Endothelial cell of umbilical vein (primary cell): ENCODE measurements around the gene MAEL. TPM values are rescaled to one million over a fixed set of nuclear protein-coding genes. Genes with fewer than 3 reads are reported as not detected.

Experiments
- BruUV-seq: library from RNA; stranded (reverse); fragments of 400-500 nt; replicated peaks from 2 replicates; lab custom pipeline; 2021; lab: Mats Ljungman, UMichigan
- CTCF ChIA-PET: fragments of 300-600, 350-600 bp; sonication (Branson Sonifier 250); formaldehyde crosslinking; loops from one replicate; lab custom pipeline; 2021; ENCODE audit warnings: antibody characterized with exemption, inconsistent platforms; lab: Charles Lee
- POLR2A ChIA-PET: fragments of 300-600, 350-600 bp; sonication (Branson Sonifier 250); formaldehyde crosslinking; loops from one replicate; lab custom pipeline; 2021; ENCODE audit warnings: antibody characterized with exemption, inconsistent platforms; lab: Charles Lee
- DNase-seq: peaks from one replicate; pipeline ENCODE4 v3.0.0-alpha.2; 2011; ENCODE audit warnings: low read depth, low spot score
- FAIRE-seq: peaks from 2 replicates; lab custom pipeline; 2011; peaks lifted over from hg19 to GRCh38; lab: Jason Lieb, UNC
- H2AFZ ChIP-seq: 2 replicates; pipeline ENCODE4 v1.6.0; 2012; ENCODE audit warnings: low read depth, low read length, control low read depth, inconsistent platforms
- H3K27ac ChIP-seq: 2 replicates; pipeline ENCODE4 v1.5.1; 2011; ENCODE audit warnings: low read depth, mild to moderate bottlenecking, control low read depth, low read length, moderate library complexity; ENCODE audit not compliant: insufficient read depth
- H3K27me3 ChIP-seq, 2 experiments: 2 replicates each; pipeline versions ENCODE4 v1.6.0 to v1.6.1; 2011; ENCODE audit warnings: low read length in 2 of 2, mixed read lengths in 1 of 2; ENCODE audit not compliant: control insufficient read depth in 2 of 2, insufficient read depth in 2 of 2
- H3K36me3 ChIP-seq, 2 experiments: 2 replicates in 1 of 2; 3 replicates in 1 of 2; pipeline ENCODE4 v1.5.1; 2011; ENCODE audit warnings: low read length in 2 of 2, mild to moderate bottlenecking in 1 of 2, moderate library complexity in 1 of 2; ENCODE audit not compliant: control insufficient read depth in 2 of 2, insufficient read depth in 2 of 2; ENCODE audit errors: extremely low read depth in 1 of 2
- H3K4me1 ChIP-seq: 3 replicates; pipeline ENCODE4 v1.5.1; 2011; ENCODE audit warnings: mild to moderate bottlenecking, low read length; ENCODE audit not compliant: control insufficient read depth, insufficient read depth; ENCODE audit errors: extremely low read depth
- H3K4me2 ChIP-seq: 2 replicates; pipeline ENCODE4 v1.6.1; 2011; ENCODE audit warnings: low read length, control low read depth, mixed read lengths; ENCODE audit not compliant: insufficient read depth
- H3K4me3 ChIP-seq, 3 experiments: fragments of 200-600 bp in 1 of 3; sonication (generic), shearing (Covaris generic) in 1 of 3; replicated peaks in 1 of 3; 2 replicates each; pipeline ENCODE4 v1.5.1; 2011 to 2016; ENCODE audit warnings: control low read depth in 3 of 3, low read length in 3 of 3, mild to moderate bottlenecking in 2 of 3, inconsistent platforms in 1 of 3, low read depth in 1 of 3, moderate library complexity in 1 of 3; ENCODE audit not compliant: insufficient read depth in 1 of 3
- H3K79me2 ChIP-seq: 2 replicates; pipeline ENCODE4 v1.6.0; 2012; ENCODE audit warnings: low read length, inconsistent platforms; ENCODE audit not compliant: control insufficient read depth, insufficient read depth
- H3K9ac ChIP-seq: replicated peaks from 2 replicates; pipeline ENCODE3; 2011; ENCODE audit warnings: low read length, control low read depth; ENCODE audit not compliant: insufficient read depth; ENCODE audit errors: extremely low read depth
- H3K9me1 ChIP-seq: replicated peaks from 3 replicates; pipeline ENCODE4 v1.6.0; 2011; ENCODE audit warnings: mild to moderate bottlenecking, low read length; ENCODE audit not compliant: control insufficient read depth, insufficient read depth; ENCODE audit errors: extremely low read depth
- H3K9me3 ChIP-seq: replicated peaks from 2 replicates; pipeline ENCODE4 v1.5.1; 2012; ENCODE audit warnings: low read length, inconsistent platforms; ENCODE audit not compliant: control insufficient read depth, insufficient read depth
- H4K20me1 ChIP-seq: replicated peaks from 2 replicates; pipeline ENCODE3; 2011; ENCODE audit warnings: mild to moderate bottlenecking, low read length; ENCODE audit not compliant: control insufficient read depth, insufficient read depth; ENCODE audit errors: extremely low read depth
- EZH2 ChIP-seq: IDR thresholded peaks from 2 replicates; pipeline ENCODE4 v1.6.1; 2012; ENCODE audit warnings: borderline replicate concordance, low read depth, mild to moderate bottlenecking, moderate library complexity, low read length, inconsistent platforms; ENCODE audit not compliant: severe bottlenecking
- FOS ChIP-seq: IDR thresholded peaks from 2 replicates; pipeline ENCODE4 v1.6.1; 2011; ENCODE audit warnings: mild to moderate bottlenecking, low read length, moderate library complexity, borderline replicate concordance; ENCODE audit not compliant: insufficient read depth
- GATA2 ChIP-seq: IDR thresholded peaks from 2 replicates; pipeline ENCODE4 v1.7.0; 2011; ENCODE audit warnings: low read depth, mild to moderate bottlenecking, moderate library complexity, mixed read lengths, low read length; ENCODE audit not compliant: insufficient read length, insufficient read depth
- MYC ChIP-seq: IDR thresholded peaks from one replicate; pipeline ENCODE4 v1.6.1; 2011; ENCODE audit warnings: mild to moderate bottlenecking, low read depth, low read length
- POLR2A ChIP-seq: IDR thresholded peaks from 2 replicates; pipeline ENCODE4 v1.6.1; 2012; ENCODE audit warnings: low read depth, mild to moderate bottlenecking, control low read depth, low read length
- POLR2AphosphoS5 ChIP-seq: IDR thresholded peaks from 2 replicates; pipeline ENCODE4 v1.6.1; 2012; ENCODE audit warnings: low read depth, mild to moderate bottlenecking, control low read depth, low read length, moderate library complexity; ENCODE audit not compliant: insufficient read depth
- dilution Hi-C: fragments of 300-500 bp; cut with MboI; formaldehyde crosslinking; loops from one replicate; pipeline ENCODE4 v1.15.0; 2019; ENCODE audit warnings: low sequenced_read_pairs; ENCODE audit not compliant: extremely low pct_ligation_motif_present
- intact Hi-C: fragments of 100-400 bp; cut with micrococcal nuclease; formaldehyde crosslinking; loops from one replicate; pipeline ENCODE4 v1.10.0; 2022
- polyA plus RNA-seq, 4 experiments: library from polyadenylated mRNA; depleted of rRNA in 3 of 4; stranded (reverse) in 3 of 4; unstranded in 1 of 4; fragments of >200 nt; gene quantifications; 2 replicates each; pipeline versions ENCODE4 v1.2.1 to v1.2.3, GENCODE V29; 2011 to 2012; ENCODE audit warnings: missing spikeins in 1 of 4
- total RNA-seq: library from RNA; stranded (reverse); gene quantifications from 2 replicates; pipeline ENCODE4 v1.2.3, GENCODE V29; 2021
- TF ChIP-seq, protein P1 (sequence below), 2 donors: IDR thresholded peaks; 1 replicate in 1 of 2; 2 replicates in 1 of 2; pipeline ENCODE4 v1.5.1; 2011; ENCODE audit warnings: low read length in 2 of 2, mild to moderate bottlenecking in 2 of 2, moderate library complexity in 2 of 2, control low read depth in 1 of 2, inconsistent platforms in 1 of 2, low read depth in 1 of 2; ENCODE audit not compliant: insufficient read depth in 1 of 2; ENCODE audit errors: extremely low read depth in 1 of 2

The MAEL gene
- total and polyA plus RNA-seq, 2 donors (not counting 3 experiments of a cell fraction or from before 2014, with no cell fraction given): 0.04 TPM; not detected in 1

DNA sequence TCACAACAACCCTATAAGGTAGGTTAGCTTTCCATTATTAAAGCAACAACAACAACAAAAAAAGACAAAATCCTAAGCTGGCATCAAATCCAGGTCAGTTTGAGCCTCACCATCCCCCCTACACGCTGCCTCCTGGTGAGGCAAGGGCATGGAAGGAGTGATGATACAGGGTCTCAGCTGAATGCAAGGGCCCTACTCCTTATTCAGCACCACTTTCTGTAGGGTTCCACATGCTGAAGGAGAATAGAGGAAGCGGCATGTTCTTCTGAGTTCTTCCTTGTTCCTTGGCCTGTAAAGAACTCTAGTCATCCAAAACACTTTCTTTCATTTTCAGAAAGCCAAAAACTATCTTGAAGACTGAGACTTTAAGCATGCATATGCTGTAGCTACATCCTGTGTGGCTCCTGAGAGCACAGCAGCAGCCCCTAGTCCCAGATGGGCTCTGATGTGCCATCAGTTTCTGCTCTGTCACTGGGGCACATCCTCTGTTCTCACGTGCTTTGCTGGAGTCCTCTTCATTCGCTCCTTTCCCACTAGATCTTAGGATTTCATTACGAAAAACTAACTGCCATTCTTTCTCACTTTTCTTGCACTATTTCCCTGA, 19.9 kb upstream of the MAEL start:
- Histone ChIP-seq H3K27me3 (peaks cover 7 to 14% of the 10 kb centered on the region in 2 experiments), H3K4me3 (no peak overlapping the region), H3K79me2 (no peaks in the 10 kb centered on the region), H3K4me1 (no peaks in the 10 kb centered on the region), H3K9ac (no peak overlapping the region), H2AFZ (no peak overlapping the region), H3K36me3 (no peaks in the 10 kb centered on the region), H3K9me1 (no peaks in the 10 kb centered on the region), H4K20me1 (no peaks in the 10 kb centered on the region), H3K27ac (no peak overlapping the region), H3K4me2 (no peak overlapping the region), H3K9me3 (no peaks in the 10 kb centered on the region)
- FAIRE-seq (no peak), DNase-seq (no peak)
- intact Hi-C loops (no loop called here), dilution Hi-C loops (no loop called here)
- POLR2A ChIA-PET: no interaction called here
- TF ChIP-seq POLR2A: no peak
- TF ChIP-seq MYC: no peak
- TF ChIP-seq, protein P1, sequence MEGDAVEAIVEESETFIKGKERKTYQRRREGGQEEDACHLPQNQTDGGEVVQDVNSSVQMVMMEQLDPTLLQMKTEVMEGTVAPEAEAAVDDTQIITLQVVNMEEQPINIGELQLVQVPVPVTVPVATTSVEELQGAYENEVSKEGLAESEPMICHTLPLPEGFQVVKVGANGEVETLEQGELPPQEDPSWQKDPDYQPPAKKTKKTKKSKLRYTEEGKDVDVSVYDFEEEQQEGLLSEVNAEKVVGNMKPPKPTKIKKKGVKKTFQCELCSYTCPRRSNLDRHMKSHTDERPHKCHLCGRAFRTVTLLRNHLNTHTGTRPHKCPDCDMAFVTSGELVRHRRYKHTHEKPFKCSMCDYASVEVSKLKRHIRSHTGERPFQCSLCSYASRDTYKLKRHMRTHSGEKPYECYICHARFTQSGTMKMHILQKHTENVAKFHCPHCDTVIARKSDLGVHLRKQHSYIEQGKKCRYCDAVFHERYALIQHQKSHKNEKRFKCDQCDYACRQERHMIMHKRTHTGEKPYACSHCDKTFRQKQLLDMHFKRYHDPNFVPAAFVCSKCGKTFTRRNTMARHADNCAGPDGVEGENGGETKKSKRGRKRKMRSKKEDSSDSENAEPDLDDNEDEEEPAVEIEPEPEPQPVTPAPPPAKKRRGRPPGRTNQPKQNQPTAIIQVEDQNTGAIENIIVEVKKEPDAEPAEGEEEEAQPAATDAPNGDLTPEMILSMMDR (IDR thresholded peaks at IDR 0.05; ENCODE audit: extremely low read depth in 1 of 2, insufficient read depth in 1 of 2, low read depth in 1 of 2, low read length in 2 of 2): no peak
- TF ChIP-seq FOS: no peak
- TF ChIP-seq GATA2: no peak
- TF ChIP-seq POLR2AphosphoS5: no peak
- TF ChIP-seq EZH2: no peak
- no TSS peak for BruUV-seq
- CTCF ChIA-PET: interaction anchor here (1.0 kb wide), 1 partner anchor 23 kb away, joined by 3 read pairs; no protein-coding TSS in a partner anchor
